Endothelial cell of umbilical vein (primary cell): ENCODE results near the gene NTF4. TPM values are rescaled to one million over a fixed set of nuclear protein-coding genes. Genes with fewer than 3 reads are reported as not detected.

ENCODE experiments used
- BruUV-seq: library from RNA; stranded (reverse); fragments of 400-500 nt; replicated peaks from 2 replicates; lab custom pipeline; 2021; lab: Mats Ljungman, UMichigan
- CTCF ChIA-PET: fragments of 300-600, 350-600 bp; sonication (Branson Sonifier 250); formaldehyde crosslinking; loops from one replicate; lab custom pipeline; 2021; ENCODE audit warnings: antibody characterized with exemption, inconsistent platforms; lab: Charles Lee
- POLR2A ChIA-PET: fragments of 300-600, 350-600 bp; sonication (Branson Sonifier 250); formaldehyde crosslinking; loops from one replicate; lab custom pipeline; 2021; ENCODE audit warnings: antibody characterized with exemption, inconsistent platforms; lab: Charles Lee
- DNase-seq: peaks from one replicate; pipeline ENCODE4 v3.0.0-alpha.2; 2011; ENCODE audit warnings: low read depth, low spot score
- FAIRE-seq: peaks from 2 replicates; lab custom pipeline; 2011; peaks lifted over from hg19 to GRCh38; lab: Jason Lieb, UNC
- H2AFZ ChIP-seq: 2 replicates; pipeline ENCODE4 v1.6.0; 2012; ENCODE audit warnings: low read depth, low read length, control low read depth, inconsistent platforms
- H3K27ac ChIP-seq: 2 replicates; pipeline ENCODE4 v1.5.1; 2011; ENCODE audit warnings: low read depth, mild to moderate bottlenecking, control low read depth, low read length, moderate library complexity; ENCODE audit not compliant: insufficient read depth
- H3K27me3 ChIP-seq, 2 experiments: 2 replicates each; pipeline versions ENCODE4 v1.6.0 to v1.6.1; 2011; ENCODE audit warnings: low read length in 2 of 2, mixed read lengths in 1 of 2; ENCODE audit not compliant: control insufficient read depth in 2 of 2, insufficient read depth in 2 of 2
- H3K36me3 ChIP-seq, 2 experiments: 2 replicates in 1 of 2; 3 replicates in 1 of 2; pipeline ENCODE4 v1.5.1; 2011; ENCODE audit warnings: low read length in 2 of 2, mild to moderate bottlenecking in 1 of 2, moderate library complexity in 1 of 2; ENCODE audit not compliant: control insufficient read depth in 2 of 2, insufficient read depth in 2 of 2; ENCODE audit errors: extremely low read depth in 1 of 2
- H3K4me1 ChIP-seq: 3 replicates; pipeline ENCODE4 v1.5.1; 2011; ENCODE audit warnings: mild to moderate bottlenecking, low read length; ENCODE audit not compliant: control insufficient read depth, insufficient read depth; ENCODE audit errors: extremely low read depth
- H3K4me2 ChIP-seq: 2 replicates; pipeline ENCODE4 v1.6.1; 2011; ENCODE audit warnings: low read length, control low read depth, mixed read lengths; ENCODE audit not compliant: insufficient read depth
- H3K4me3 ChIP-seq, 3 experiments: fragments of 200-600 bp in 1 of 3; sonication (generic), shearing (Covaris generic) in 1 of 3; replicated peaks in 1 of 3; 2 replicates each; pipeline ENCODE4 v1.5.1; 2011 to 2016; ENCODE audit warnings: control low read depth in 3 of 3, low read length in 3 of 3, mild to moderate bottlenecking in 2 of 3, inconsistent platforms in 1 of 3, low read depth in 1 of 3, moderate library complexity in 1 of 3; ENCODE audit not compliant: insufficient read depth in 1 of 3
- H3K79me2 ChIP-seq: 2 replicates; pipeline ENCODE4 v1.6.0; 2012; ENCODE audit warnings: low read length, inconsistent platforms; ENCODE audit not compliant: control insufficient read depth, insufficient read depth
- H3K9ac ChIP-seq: replicated peaks from 2 replicates; pipeline ENCODE3; 2011; ENCODE audit warnings: low read length, control low read depth; ENCODE audit not compliant: insufficient read depth; ENCODE audit errors: extremely low read depth
- H3K9me1 ChIP-seq: replicated peaks from 3 replicates; pipeline ENCODE4 v1.6.0; 2011; ENCODE audit warnings: mild to moderate bottlenecking, low read length; ENCODE audit not compliant: control insufficient read depth, insufficient read depth; ENCODE audit errors: extremely low read depth
- H3K9me3 ChIP-seq: replicated peaks from 2 replicates; pipeline ENCODE4 v1.5.1; 2012; ENCODE audit warnings: low read length, inconsistent platforms; ENCODE audit not compliant: control insufficient read depth, insufficient read depth
- H4K20me1 ChIP-seq: replicated peaks from 2 replicates; pipeline ENCODE3; 2011; ENCODE audit warnings: mild to moderate bottlenecking, low read length; ENCODE audit not compliant: control insufficient read depth, insufficient read depth; ENCODE audit errors: extremely low read depth
- CTCF ChIP-seq, 2 donors: IDR thresholded peaks; 1 replicate in 1 of 2; 2 replicates in 1 of 2; pipeline ENCODE4 v1.5.1; 2011; ENCODE audit warnings: low read length in 2 of 2, mild to moderate bottlenecking in 2 of 2, moderate library complexity in 2 of 2, control low read depth in 1 of 2, inconsistent platforms in 1 of 2, low read depth in 1 of 2; ENCODE audit not compliant: insufficient read depth in 1 of 2; ENCODE audit errors: extremely low read depth in 1 of 2
- EZH2 ChIP-seq: IDR thresholded peaks from 2 replicates; pipeline ENCODE4 v1.6.1; 2012; ENCODE audit warnings: borderline replicate concordance, low read depth, mild to moderate bottlenecking, moderate library complexity, low read length, inconsistent platforms; ENCODE audit not compliant: severe bottlenecking
- FOS ChIP-seq: IDR thresholded peaks from 2 replicates; pipeline ENCODE4 v1.6.1; 2011; ENCODE audit warnings: mild to moderate bottlenecking, low read length, moderate library complexity, borderline replicate concordance; ENCODE audit not compliant: insufficient read depth
- GATA2 ChIP-seq: IDR thresholded peaks from 2 replicates; pipeline ENCODE4 v1.7.0; 2011; ENCODE audit warnings: low read depth, mild to moderate bottlenecking, moderate library complexity, mixed read lengths, low read length; ENCODE audit not compliant: insufficient read length, insufficient read depth
- JUN ChIP-seq: IDR thresholded peaks from 2 replicates; pipeline ENCODE4 v1.6.1; 2011; ENCODE audit warnings: borderline replicate concordance, low read depth; ENCODE audit not compliant: insufficient read length, insufficient read depth
- MAX ChIP-seq: IDR thresholded peaks from 2 replicates; pipeline ENCODE4 v1.6.1; 2011; ENCODE audit not compliant: insufficient read depth, insufficient read length
- MYC ChIP-seq: IDR thresholded peaks from one replicate; pipeline ENCODE4 v1.6.1; 2011; ENCODE audit warnings: mild to moderate bottlenecking, low read depth, low read length
- POLR2A ChIP-seq: IDR thresholded peaks from 2 replicates; pipeline ENCODE4 v1.6.1; 2012; ENCODE audit warnings: low read depth, mild to moderate bottlenecking, control low read depth, low read length
- POLR2AphosphoS5 ChIP-seq: IDR thresholded peaks from 2 replicates; pipeline ENCODE4 v1.6.1; 2012; ENCODE audit warnings: low read depth, mild to moderate bottlenecking, control low read depth, low read length, moderate library complexity; ENCODE audit not compliant: insufficient read depth
- dilution Hi-C: fragments of 300-500 bp; cut with MboI; formaldehyde crosslinking; loops from one replicate; pipeline ENCODE4 v1.15.0; 2019; ENCODE audit warnings: low sequenced_read_pairs; ENCODE audit not compliant: extremely low pct_ligation_motif_present
- intact Hi-C: fragments of 100-400 bp; cut with micrococcal nuclease; formaldehyde crosslinking; loops from one replicate; pipeline ENCODE4 v1.10.0; 2022
- polyA plus RNA-seq, 4 experiments: library from polyadenylated mRNA; depleted of rRNA in 3 of 4; stranded (reverse) in 3 of 4; unstranded in 1 of 4; fragments of >200 nt; gene quantifications; 2 replicates each; pipeline versions ENCODE4 v1.2.1 to v1.2.3, GENCODE V29; 2011 to 2012; ENCODE audit warnings: missing spikeins in 1 of 4
- total RNA-seq: library from RNA; stranded (reverse); gene quantifications from 2 replicates; pipeline ENCODE4 v1.2.3, GENCODE V29; 2021

The NTF4 gene
- total and polyA plus RNA-seq, 2 donors (not counting 3 experiments of a cell fraction or from before 2014, with no cell fraction given) = not detected

- DNase-seq = no peak
- FAIRE-seq = no peak
- no peaks in the 10 kb centered on the region for H4K20me1 ChIP-seq
- no peak within 1 kb of the TSS for H3K9ac ChIP-seq
- H3K4me3 ChIP-seq = peak within 1 kb of the TSS; percentile 25 to 40 (median 26)
- POLR2A ChIA-PET = no interaction called here
- H3K36me3 ChIP-seq = peaks cover 0 to 17% of the 10 kb centered on the region in 2 experiments
- CTCF ChIA-PET = interaction anchor here (0.7 to 5.4 kb wide), 7 partner anchors 8 to 38 kb away, joined by 3 to 37 read pairs (median 6); partner anchors contain the start of genes GYS1 and RUVBL2
- dilution Hi-C loops (no loop called here), intact Hi-C loops (no loop called here)
- peaks cover 0 to 5% of the 10 kb centered on the region in 2 experiments for H3K27me3 ChIP-seq
- no peaks in the 10 kb centered on the region for H3K9me3 ChIP-seq
- peak within 1 kb of the TSS; percentile 52 for H3K4me2 ChIP-seq
- no peaks in the 10 kb centered on the region for H3K79me2 ChIP-seq
- no peak within 1 kb of the TSS for H3K27ac ChIP-seq
- TF ChIP-seq CTCF (IDR thresholded peaks at IDR 0.05; ENCODE audit: extremely low read depth in 1 of 2, insufficient read depth in 1 of 2, low read depth in 1 of 2, low read length in 2 of 2) = no peak
- no peak for TF ChIP-seq FOS
- no peak for TF ChIP-seq JUN
- no peak for TF ChIP-seq EZH2
- TF ChIP-seq GATA2 = no peak
- TF ChIP-seq POLR2AphosphoS5 = no peak
- no peak for TF ChIP-seq MAX
- TF ChIP-seq POLR2A = no peak
- TF ChIP-seq MYC = no peak
- no TSS peak for BruUV-seq
- peak within 1 kb of the TSS; percentile 1 for H2AFZ ChIP-seq
- no peaks in the 10 kb centered on the region for H3K9me1 ChIP-seq
- H3K4me1 ChIP-seq = peaks cover 10% of the 10 kb centered on the region
These were observed 47.5 kb downstream of the NTF4 start, which contains the start of gene LHB for GRCh38 chr19:49017041-49017665. Gene LHB (minus strand): TSS chr19:49017091. CDS start chr19:49017081, 10 bp downstream.
